RWPE2 (cell line): ENCODE data around the gene LIPT2.

Experiments
- ATAC-seq: fragments of 200-7000 bp; cut with Tn5 transposase; 3 replicates; pipeline ENCODE4 v1.9.1; 2021; ENCODE audit warnings: low read depth
- DNase-seq: peaks from one replicate; pipeline ENCODE4 v3.0.0-alpha.2; 2020; ENCODE audit warnings: low spot score
- H3K27ac ChIP-seq: fragments of 450-650 bp; 2 replicates; pipeline ENCODE4 v1.5.1; 2017; ENCODE audit warnings: mild to moderate bottlenecking; ENCODE audit not compliant: poor library complexity, severe bottlenecking
- H3K27me3 ChIP-seq: fragments of 250-450 bp; sonication (Bioruptor Pico); 2 replicates; pipeline ENCODE4 v1.5.1; 2021; ENCODE audit warnings: mild to moderate bottlenecking, moderate library complexity; ENCODE audit not compliant: insufficient read depth, poor library complexity, severe bottlenecking
- H3K36me3 ChIP-seq: fragments of 250-450 bp; sonication (Bioruptor Pico); 2 replicates; pipeline ENCODE4 v1.5.1; 2020; ENCODE audit warnings: low read depth, mild to moderate bottlenecking, moderate library complexity
- H3K4me1 ChIP-seq: fragments of 250-450 bp; sonication (Bioruptor Pico); 2 replicates; pipeline ENCODE4 v1.5.1; 2021; ENCODE audit warnings: mild to moderate bottlenecking, moderate library complexity; ENCODE audit not compliant: insufficient read depth, poor library complexity, severe bottlenecking
- H3K4me3 ChIP-seq: fragments of 250-450 bp; sonication (Bioruptor Pico); 2 replicates; pipeline ENCODE4 v1.5.1; 2021; ENCODE audit warnings: mild to moderate bottlenecking, moderate library complexity; ENCODE audit not compliant: severe bottlenecking
- H3K9me3 ChIP-seq: fragments of 250-450 bp; sonication (Bioruptor Pico); 2 replicates; pipeline ENCODE4 v1.5.1; 2021; ENCODE audit warnings: mild to moderate bottlenecking, moderate library complexity; ENCODE audit not compliant: severe bottlenecking
- CTCF ChIP-seq: fragments of 450-650 bp; IDR thresholded peaks from one replicate; pipeline ENCODE4 v1.5.1; 2017; ENCODE audit warnings: mild to moderate bottlenecking, moderate library complexity; ENCODE audit not compliant: poor library complexity, severe bottlenecking

The LIPT2 gene

GRCh38 chr11:74457356-74457755 lies 36.2 kb downstream of the LIPT2 start:
- no peak for TF ChIP-seq CTCF
- Histone ChIP-seq H3K9me3 (no peaks in the 10 kb centered on the region), H3K36me3 (no peaks in the 10 kb centered on the region), H3K27me3 (no peaks in the 10 kb centered on the region), H3K4me3 (no peak overlapping the region), H3K4me1 (no peaks in the 10 kb centered on the region), H3K27ac (no peak overlapping the region)
- ATAC-seq (no peak), DNase-seq (no peak)

- no peaks in the 10 kb centered on the region for H3K36me3 ChIP-seq
- H3K27me3 ChIP-seq, result no peaks in the 10 kb centered on the region
- DNase-seq (no peak), ATAC-seq (peak; percentile 74)
- TF ChIP-seq CTCF, result peak; percentile 84
- no peak overlapping the region for H3K4me3 ChIP-seq
- no peaks in the 10 kb centered on the region for H3K9me3 ChIP-seq
- no peak overlapping the region for H3K27ac ChIP-seq
- no peaks in the 10 kb centered on the region for H3K4me1 ChIP-seq
Measured at GRCh38 chr11:74453373-74453975, 40.0 kb downstream of the LIPT2 start.

GRCh38 chr11:74452366-74452765 lies 41.2 kb downstream of the LIPT2 start:
- no peak overlapping the region for H3K4me3 ChIP-seq
- H3K36me3 ChIP-seq, result no peaks in the 10 kb centered on the region
- ATAC-seq (no peak), DNase-seq (no peak)
- H3K4me1 ChIP-seq, result no peaks in the 10 kb centered on the region
- H3K27ac ChIP-seq, result no peak overlapping the region
- no peak for TF ChIP-seq CTCF
- H3K27me3 ChIP-seq, result no peaks in the 10 kb centered on the region
- H3K9me3 ChIP-seq, result no peaks in the 10 kb centered on the region

- Histone ChIP-seq H3K27me3 (no peaks in the 10 kb centered on the region), H3K36me3 (no peaks in the 10 kb centered on the region), H3K4me3 (no peak overlapping the region), H3K27ac (no peak overlapping the region), H3K4me1 (no peaks in the 10 kb centered on the region), H3K9me3 (no peaks in the 10 kb centered on the region)
- TF ChIP-seq CTCF, result no peak
- ATAC-seq (no peak), DNase-seq (no peak)
Measured at GRCh38 chr11:74450318-74450717, 43.2 kb downstream of the LIPT2 start.

GRCh38 chr11:74449369-74449931 lies 44.1 kb downstream of the LIPT2 start:
- ATAC-seq, result peak; percentile 80

More at GRCh38 chr11:74449369-74449931, 44.1 kb downstream of the LIPT2 start:
- Histone ChIP-seq H3K27me3 (no peaks in the 10 kb centered on the region), H3K4me1 (no peaks in the 10 kb centered on the region), H3K4me3 (no peak overlapping the region), H3K9me3 (no peaks in the 10 kb centered on the region), H3K27ac (no peak overlapping the region), H3K36me3 (no peaks in the 10 kb centered on the region)
- DNase-seq, result no peak
- TF ChIP-seq CTCF, result peak; percentile 91
